Ectodermal cell (in vitro differentiated cells): ENCODE measurements around the gene HACL1.
A peak's percentile ranks its signal among the peaks of the same experiment; 100 is the strongest.

ENCODE experiments used
- H3K27ac ChIP-seq: 2 replicates; pipeline ENCODE4 v1.7.0; 2013; ENCODE audit warnings: mild to moderate bottlenecking, low read depth, low read length; ENCODE audit not compliant: insufficient read depth, poor library complexity, severe bottlenecking
- H3K27me3 ChIP-seq: 2 replicates; pipeline ENCODE4 v1.7.0; 2013; ENCODE audit warnings: mild to moderate bottlenecking, low read length; ENCODE audit not compliant: insufficient read depth, control insufficient read depth, poor library complexity, severe bottlenecking
- H3K36me3 ChIP-seq: one replicate; pipeline ENCODE4 v1.7.0; 2013; ENCODE audit warnings: low read length; ENCODE audit not compliant: control insufficient read depth, insufficient read depth
- H3K4me1 ChIP-seq: one replicate; pipeline ENCODE4 v1.7.0; 2013; ENCODE audit warnings: low read length; ENCODE audit not compliant: control insufficient read depth, insufficient read depth
- H3K4me3 ChIP-seq: 2 replicates; pipeline ENCODE4 v1.7.0; 2013; ENCODE audit warnings: low read depth, low read length, control low read depth; ENCODE audit not compliant: insufficient read depth
- H3K9me3 ChIP-seq: 2 replicates; pipeline ENCODE4 v1.7.0; 2013; ENCODE audit warnings: mild to moderate bottlenecking, low read length, moderate library complexity; ENCODE audit not compliant: control insufficient read depth
- WGBS, 2 experiments: methylation state at CpG; one replicate each; pipeline ENCODE4 v1.1.7; 2013; ENCODE audit warnings: missing lambda C conversion rate in 2 of 2; 5-methylcytosine and 5-hydroxymethylcytosine counted together

The HACL1 gene

DNA sequence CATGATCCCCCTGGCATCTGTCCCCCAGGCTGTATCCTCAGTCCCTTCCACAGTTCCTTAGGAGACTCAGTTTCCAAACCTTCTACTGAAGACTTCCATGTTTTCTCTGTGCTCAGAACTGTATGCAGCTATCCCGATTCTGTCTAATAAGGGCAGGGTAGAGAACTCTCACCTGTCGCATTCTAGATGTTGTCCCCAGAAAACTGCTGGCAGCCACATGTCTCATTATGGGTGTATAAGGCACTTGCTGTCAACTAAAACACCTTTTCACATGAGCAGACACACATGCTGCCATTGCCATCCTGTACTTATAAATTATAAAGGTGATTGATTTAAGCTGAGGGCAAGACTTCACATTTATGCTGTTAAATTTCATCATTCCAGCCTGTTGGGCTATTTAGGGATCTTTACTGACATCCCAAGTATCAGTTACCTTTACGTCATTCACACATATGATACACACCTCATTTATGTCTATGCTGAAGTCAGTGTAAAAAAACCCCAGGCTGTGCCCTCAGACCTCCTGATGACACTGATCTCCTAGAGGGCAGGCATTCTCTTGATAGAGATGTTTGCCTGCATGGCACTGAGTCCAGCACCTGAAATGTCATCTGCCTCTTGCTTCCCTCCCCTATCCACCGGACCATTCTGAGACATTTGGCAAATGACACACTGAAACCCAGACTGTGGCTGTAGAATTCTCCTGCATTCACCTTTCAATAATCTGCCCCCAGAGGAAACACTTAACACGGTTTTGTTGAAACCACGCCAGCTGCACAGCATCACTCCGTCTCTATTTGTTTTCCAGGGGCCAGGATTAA lies 36.0 kb upstream of the HACL1 start:
- WGBS, 2 experiments, result 92 to 97% methylated on average over 7 of the region's 7 CpGs
- Histone ChIP-seq H3K27me3 (no peaks in the 10 kb centered on the region), H3K36me3 (no peaks in the 10 kb centered on the region), H3K9me3 (no peaks in the 10 kb centered on the region), H3K4me1 (no peaks in the 10 kb centered on the region), H3K4me3 (no peak overlapping the region), H3K27ac (no peak overlapping the region)

DNA sequence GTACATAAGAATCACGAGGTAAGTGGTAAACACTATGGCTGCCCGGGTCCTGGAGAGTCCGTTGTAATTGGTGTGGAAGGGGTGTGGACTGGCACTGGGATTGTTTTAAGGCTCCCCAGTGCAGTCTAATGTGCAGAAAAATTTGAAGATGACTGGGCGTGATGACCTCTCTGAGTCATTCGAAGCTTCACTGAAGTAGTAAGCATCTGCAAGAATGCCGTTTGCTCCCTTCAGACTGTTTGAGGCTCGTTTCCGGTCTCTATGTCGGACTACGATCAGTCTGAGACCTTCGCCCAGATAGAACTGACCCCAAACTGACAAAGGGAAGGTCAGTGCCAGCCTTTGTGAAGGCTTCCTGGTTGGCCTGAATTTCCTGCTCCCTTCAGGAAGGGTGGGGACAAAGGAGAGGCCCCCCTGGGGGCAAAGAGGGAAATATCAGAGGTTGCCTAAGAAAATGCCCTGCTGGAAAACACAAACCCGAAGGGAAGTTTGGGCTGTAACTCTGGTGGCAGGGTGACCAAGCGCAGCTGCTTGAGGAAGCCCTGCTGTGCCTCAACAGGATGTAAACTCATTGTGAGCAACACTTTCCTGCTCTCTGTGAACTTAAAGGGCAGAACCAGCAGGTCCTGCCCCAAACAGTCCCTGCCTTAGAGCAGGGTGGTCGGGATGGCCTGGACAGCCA lies 34.8 kb upstream of the HACL1 start:
- WGBS, 2 experiments, result 90 to 93% methylated on average over 14 of the region's 14 CpGs
- Histone ChIP-seq H3K4me3 (no peak overlapping the region), H3K36me3 (no peaks in the 10 kb centered on the region), H3K27ac (no peak overlapping the region), H3K9me3 (no peaks in the 10 kb centered on the region), H3K4me1 (no peaks in the 10 kb centered on the region), H3K27me3 (no peaks in the 10 kb centered on the region)

DNA sequence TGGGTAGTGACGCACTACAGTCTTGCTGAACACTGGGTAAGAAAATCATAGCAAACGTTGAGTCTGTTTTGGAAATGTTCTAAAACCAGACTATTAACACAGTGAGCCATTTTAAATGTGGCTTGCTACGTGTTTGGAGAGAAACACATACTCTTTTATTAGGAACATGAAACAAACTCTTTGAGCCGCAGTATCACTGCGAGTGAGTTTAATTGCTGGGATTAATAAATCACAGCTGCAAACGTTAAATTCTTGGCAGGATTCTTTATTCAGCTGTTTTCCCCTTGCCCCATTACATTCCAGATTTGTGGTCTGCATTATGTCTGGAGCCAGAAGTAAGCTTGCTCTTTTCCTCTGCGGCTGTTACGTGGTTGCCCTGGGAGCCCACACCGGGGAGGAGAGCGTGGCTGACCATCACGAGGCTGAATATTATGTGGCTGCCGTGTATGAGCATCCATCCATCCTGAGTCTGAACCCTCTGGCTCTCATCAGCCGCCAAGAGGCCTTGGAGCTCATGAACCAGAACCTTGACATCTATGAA lies 33.8 kb upstream of the HACL1 start:
- H3K27ac ChIP-seq, result no peak overlapping the region
- H3K9me3 ChIP-seq, result no peaks in the 10 kb centered on the region
- H3K36me3 ChIP-seq, result no peaks in the 10 kb centered on the region
- 94 to 96% methylated on average over 13 of the region's 13 CpGs for WGBS, 2 experiments
- no peaks in the 10 kb centered on the region for H3K4me1 ChIP-seq
- no peak overlapping the region for H3K4me3 ChIP-seq
- H3K27me3 ChIP-seq, result no peaks in the 10 kb centered on the region

DNA sequence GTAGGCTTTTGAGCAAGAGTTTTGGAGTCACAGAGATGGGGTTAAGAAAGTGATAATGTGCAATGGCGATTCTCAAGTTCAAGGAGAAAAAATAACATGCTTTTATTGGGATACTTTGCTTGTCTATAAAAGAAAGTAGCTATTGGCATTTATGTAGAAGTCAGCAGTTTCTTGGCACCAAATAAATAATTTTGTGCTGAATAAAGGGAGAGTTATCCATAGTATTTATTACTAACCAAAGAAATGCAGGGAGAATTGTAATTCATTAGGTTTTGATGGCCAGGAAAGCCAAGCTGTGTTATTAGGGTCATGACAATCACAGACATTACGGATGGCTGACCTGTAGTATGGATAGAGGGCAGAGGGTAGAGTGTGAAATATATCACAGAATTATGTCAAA lies 33.3 kb upstream of the HACL1 start:
- H3K4me3 ChIP-seq, result no peak overlapping the region
- no peaks in the 10 kb centered on the region for H3K36me3 ChIP-seq
- no peak overlapping the region for H3K27ac ChIP-seq
- WGBS, 2 experiments, result 88 to 93% methylated on average over 2 of the region's 2 CpGs
- H3K9me3 ChIP-seq, result no peaks in the 10 kb centered on the region
- H3K4me1 ChIP-seq, result no peaks in the 10 kb centered on the region
- no peaks in the 10 kb centered on the region for H3K27me3 ChIP-seq

DNA sequence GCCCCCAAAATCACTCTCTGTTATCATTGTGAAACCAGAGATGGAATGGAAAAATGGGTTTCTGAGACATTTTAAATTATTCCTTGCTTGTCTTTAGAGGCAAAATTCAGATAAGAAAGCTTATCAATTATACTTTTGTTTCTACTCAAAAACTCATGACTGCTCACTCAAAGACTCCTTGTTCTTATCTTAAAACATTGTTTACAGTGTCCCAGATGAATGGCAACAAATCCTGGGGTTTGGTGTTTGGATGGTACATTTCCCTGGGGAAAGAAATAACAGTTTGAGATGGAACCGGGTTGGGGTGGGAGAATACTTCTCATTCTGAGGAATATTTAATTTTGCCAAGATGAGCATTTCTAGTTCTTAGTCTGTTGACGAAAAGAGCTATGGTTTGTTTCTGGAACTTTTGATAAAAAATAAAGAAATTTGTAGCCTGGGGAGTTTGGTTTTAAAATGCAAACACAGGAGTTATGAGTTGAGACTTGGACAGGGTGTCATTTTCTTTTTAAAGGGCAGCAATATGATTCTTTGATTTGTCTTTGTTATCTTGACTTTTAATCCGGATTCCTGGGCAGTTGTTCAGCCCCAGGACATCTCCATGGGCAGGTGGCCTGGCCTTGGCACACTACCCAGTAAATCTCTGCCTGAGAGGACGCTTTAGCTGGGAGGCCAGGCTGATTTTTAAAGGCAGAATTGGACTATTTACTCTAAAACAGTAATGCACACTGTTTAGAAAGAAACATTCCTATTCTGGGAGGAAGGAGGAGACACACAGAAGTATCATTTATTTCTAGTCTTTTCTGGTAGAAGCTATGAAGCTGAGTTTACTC lies 32.6 kb upstream of the HACL1 start:
- Histone ChIP-seq H3K36me3 (no peaks in the 10 kb centered on the region), H3K27me3 (no peaks in the 10 kb centered on the region), H3K9me3 (no peaks in the 10 kb centered on the region), H3K4me3 (no peak overlapping the region), H3K4me1 (no peaks in the 10 kb centered on the region), H3K27ac (no peak overlapping the region)
- WGBS, 2 experiments, result 90 to 97% methylated on average over 3 of the region's 4 CpGs

DNA sequence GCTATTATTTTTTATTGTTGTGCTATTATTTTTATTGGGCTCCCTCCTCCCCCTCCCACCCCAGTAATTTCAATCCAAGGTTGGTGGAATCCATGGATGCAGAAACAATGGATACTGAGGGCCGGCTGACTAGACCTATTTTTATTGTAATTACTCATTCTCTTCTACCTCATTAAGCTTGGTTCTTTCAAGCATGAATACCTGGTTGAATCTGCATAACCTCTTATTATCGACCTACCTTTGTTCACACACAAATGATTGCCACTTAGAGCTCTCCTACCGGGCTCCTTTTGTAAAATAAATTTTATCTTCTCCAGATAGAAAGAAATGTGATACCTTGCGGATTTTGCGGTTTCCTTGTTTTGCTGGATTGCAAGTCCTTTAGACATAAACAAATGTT lies 31.8 kb upstream of the HACL1 start:
- Histone ChIP-seq H3K4me1 (no peaks in the 10 kb centered on the region), H3K4me3 (no peak overlapping the region), H3K36me3 (no peaks in the 10 kb centered on the region), H3K27ac (no peak overlapping the region), H3K27me3 (no peaks in the 10 kb centered on the region), H3K9me3 (no peaks in the 10 kb centered on the region)
- 44 to 50% methylated on average over 5 of the region's 5 CpGs for WGBS, 2 experiments

DNA sequence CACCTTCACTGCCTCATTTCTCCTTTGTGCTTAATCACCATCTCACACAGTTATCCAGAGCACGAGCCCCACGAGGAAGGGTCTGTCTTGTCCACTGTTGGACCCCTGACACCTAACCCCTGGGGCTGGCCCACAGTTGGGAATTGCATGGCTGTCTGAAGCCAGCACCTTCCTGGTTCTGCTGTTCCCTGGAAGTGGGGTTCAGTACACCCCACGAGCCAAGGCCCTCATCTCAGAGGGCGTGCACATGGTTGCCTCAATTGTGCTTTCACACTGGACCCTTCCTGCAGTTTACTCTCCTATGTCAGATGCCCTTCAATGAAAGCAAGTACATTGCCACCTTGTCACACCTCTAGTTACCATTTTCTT lies 30.8 kb upstream of the HACL1 start:
- no peaks in the 10 kb centered on the region for H3K36me3 ChIP-seq
- no peak overlapping the region for H3K27ac ChIP-seq
- WGBS, 2 experiments, result 92% methylated on average over 4 of the region's 4 CpGs
- no peaks in the 10 kb centered on the region for H3K9me3 ChIP-seq
- no peaks in the 10 kb centered on the region for H3K4me1 ChIP-seq
- H3K4me3 ChIP-seq, result no peak overlapping the region
- no peaks in the 10 kb centered on the region for H3K27me3 ChIP-seq

DNA sequence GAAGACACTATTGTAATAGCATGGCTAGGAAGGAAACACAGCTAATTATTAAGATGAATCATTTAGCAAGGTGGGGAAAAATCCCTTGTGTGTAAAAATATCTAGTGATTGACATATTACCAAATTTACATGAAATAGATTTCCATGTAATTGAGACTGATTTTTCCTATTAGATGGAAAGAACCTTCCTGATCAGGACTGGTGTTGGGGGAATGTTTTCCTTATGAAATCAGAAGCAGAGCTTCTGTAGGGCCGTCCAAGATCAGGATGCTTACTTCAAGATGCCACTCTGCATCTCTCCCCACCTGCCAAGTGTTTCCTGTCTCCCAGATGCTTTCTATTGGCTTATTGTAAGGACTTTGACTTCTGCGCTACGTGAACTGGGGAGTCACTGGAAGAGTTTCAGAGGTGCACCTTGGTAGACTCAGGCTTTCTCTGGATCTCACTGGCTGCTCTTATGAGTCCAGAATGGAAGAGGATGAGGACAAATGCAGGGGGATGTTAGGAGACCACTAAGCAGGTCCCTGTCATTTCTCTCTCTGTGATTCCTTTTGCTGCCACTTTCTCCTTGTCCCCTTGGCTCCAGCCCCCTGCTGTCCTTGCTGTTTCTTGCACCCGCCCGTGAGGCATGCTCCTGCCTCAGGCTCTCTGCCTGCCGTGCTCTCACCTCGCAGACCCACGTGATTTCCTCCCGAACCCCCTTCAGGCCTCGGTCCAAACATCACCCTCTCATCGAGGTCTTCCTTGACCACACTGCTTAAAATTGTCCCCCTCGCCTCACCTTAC lies 30.2 kb upstream of the HACL1 start:
- Histone ChIP-seq H3K4me1 (no peaks in the 10 kb centered on the region), H3K36me3 (no peaks in the 10 kb centered on the region), H3K27me3 (no peaks in the 10 kb centered on the region), H3K4me3 (no peak overlapping the region), H3K27ac (no peak overlapping the region), H3K9me3 (no peaks in the 10 kb centered on the region)
- WGBS, 2 experiments, result 78 to 80% methylated on average over 12 of the region's 12 CpGs

DNA sequence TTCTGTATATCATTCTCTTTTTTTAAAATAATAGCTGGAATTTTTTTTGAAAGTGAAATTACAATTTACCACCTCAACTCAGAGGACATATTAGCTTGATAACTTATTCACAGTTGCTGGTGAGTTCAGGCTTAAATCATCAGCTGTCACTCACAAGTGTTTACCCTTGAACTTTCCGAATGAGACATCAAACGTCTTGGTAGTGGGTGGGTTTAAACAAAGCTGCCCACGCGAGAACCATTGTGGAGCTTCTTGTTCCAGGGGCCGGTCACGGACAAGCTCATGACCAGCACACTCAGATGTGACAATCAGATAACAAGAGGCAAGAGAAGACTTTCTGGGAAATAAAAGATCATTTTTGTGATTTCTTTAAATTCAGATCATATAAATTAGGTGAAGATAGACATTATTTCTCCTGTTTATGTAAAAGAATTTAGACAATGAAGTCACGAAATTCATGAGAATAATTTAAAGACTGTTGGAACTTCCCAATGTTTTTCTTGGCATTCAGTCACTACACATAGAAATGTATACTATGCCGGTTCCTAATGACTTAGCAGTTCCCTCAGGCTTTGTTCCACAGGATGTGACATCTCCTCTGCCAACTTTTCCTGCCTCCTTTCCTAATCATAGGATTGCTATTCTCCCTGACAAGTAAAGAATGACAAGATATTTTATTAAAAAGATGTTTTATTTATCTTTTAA lies 29.4 kb upstream of the HACL1 start:
- Histone ChIP-seq H3K4me3 (no peak overlapping the region), H3K27ac (peak overlapping the region; percentile 19), H3K9me3 (no peaks in the 10 kb centered on the region), H3K4me1 (no peaks in the 10 kb centered on the region), H3K27me3 (no peaks in the 10 kb centered on the region), H3K36me3 (no peaks in the 10 kb centered on the region)
- WGBS, 2 experiments, result 63% methylated on average over 8 of the region's 8 CpGs
